HCT116 (cell line): ENCODE results near the gene GDE1. TPM values are rescaled to one million over a fixed set of nuclear protein-coding genes. Genes with fewer than 3 reads are reported as not detected.

Experiments used
- ATAC-seq: fragments of 200-7000 bp; cut with Tn5 transposase; 2 replicates; pipeline ENCODE4 v1.9.1; 2020; ENCODE audit warnings: mild to moderate bottlenecking, moderate library complexity
- BruUV-seq: library from RNA; stranded (reverse); fragments of 400-500 nt; replicated peaks from 2 replicates; lab custom pipeline; 2021; lab: Mats Ljungman, UMichigan
- CTCF ChIA-PET: fragments of 300-600 bp; sonication (Branson Sonifier 250); formaldehyde crosslinking; loops from one replicate; lab custom pipeline; 2021; ENCODE audit warnings: antibody characterized with exemption; lab: Charles Lee
- POLR2A ChIA-PET: fragments of 300-600, 350-600 bp; sonication (Branson Sonifier 250); formaldehyde crosslinking; loops from one replicate; lab custom pipeline; 2021; ENCODE audit warnings: antibody characterized with exemption; lab: Charles Lee
- RAD21 ChIA-PET, 2 experiments: fragments of 300-600 bp; sonication (Branson Sonifier 250); formaldehyde crosslinking; loops; one replicate each; lab custom pipeline; 2023; ENCODE audit warnings: low total read pairs in 2 of 2; ENCODE audit not compliant: uncharacterized antibody in 2 of 2, unreplicated experiment in 2 of 2, low non-redundant PET in 1 of 2; lab: Charles Lee
- DNase-seq: peaks from one replicate; pipeline ENCODE4 v3.0.0-alpha.2; 2010; ENCODE audit warnings: low read depth, low spot score
- H2AFZ ChIP-seq: fragments of 200-600 bp; shearing (Covaris generic), sonication (generic); 2 replicates; pipeline ENCODE4 v1.6.1; 2017; ENCODE audit warnings: low read depth, mixed run types, mixed read lengths, antibody characterized with exemption, low read length; ENCODE audit not compliant: poor library complexity, severe bottlenecking
- H3K27ac ChIP-seq: 2 replicates; pipeline ENCODE4 v1.5.1; 2012; ENCODE audit warnings: low read depth, low read length
- H3K27me3 ChIP-seq: fragments of 200-600 bp; sonication (generic); 2 replicates; pipeline ENCODE4 v1.6.1; 2016; ENCODE audit warnings: mixed run types, low read length, mixed read lengths; ENCODE audit not compliant: insufficient read depth
- H3K36me3 ChIP-seq, 2 experiments: fragments of 200-500 bp in 1 of 2; fragments of 200-600 bp in 1 of 2; sonication (Bioruptor generic) in 1 of 2; sonication (generic) in 1 of 2; 2 replicates each; pipeline versions ENCODE4 v1.5.1 to v1.6.1; 2014 to 2016; ENCODE audit warnings: low read length in 2 of 2, inconsistent platforms in 1 of 2, mixed read lengths in 1 of 2, mixed run types in 1 of 2; ENCODE audit not compliant: insufficient read depth in 2 of 2, control insufficient read depth in 1 of 2
- H3K4me1 ChIP-seq, 2 experiments: fragments of 200-600 bp in 1 of 2; sonication (generic) in 1 of 2; 2 replicates each; pipeline versions ENCODE4 v1.5.1 to v1.6.1; 2012 to 2017; ENCODE audit warnings: low read length in 2 of 2, inconsistent platforms in 1 of 2, mild to moderate bottlenecking in 1 of 2, mixed read lengths in 1 of 2, mixed run types in 1 of 2, moderate library complexity in 1 of 2; ENCODE audit not compliant: insufficient read depth in 2 of 2, control insufficient read depth in 1 of 2
- H3K4me2 ChIP-seq: fragments of 200-600 bp; sonication (generic); 2 replicates; pipeline ENCODE4 v1.6.1; 2017; ENCODE audit warnings: mixed run types, low read length, mixed read lengths
- H3K4me3 ChIP-seq, 2 experiments: fragments of 200-600 bp in 1 of 2; sonication (generic) in 1 of 2; replicated peaks in 1 of 2; 2 replicates each; pipeline ENCODE4 v1.5.1; 2011 to 2016; ENCODE audit warnings: low read length in 2 of 2, control low read depth in 1 of 2, low read depth in 1 of 2, mild to moderate bottlenecking in 1 of 2, mixed read lengths in 1 of 2, mixed run types in 1 of 2
- H3K79me2 ChIP-seq: fragments of 200-600 bp; sonication (generic); 2 replicates; pipeline ENCODE4 v1.6.1; 2017; ENCODE audit warnings: mild to moderate bottlenecking, mixed run types, low read length, moderate library complexity, mixed read lengths; ENCODE audit not compliant: insufficient read depth
- H3K9ac ChIP-seq: fragments of 200-600 bp; sonication (generic); 2 replicates; pipeline ENCODE4 v1.6.1; 2016; ENCODE audit warnings: low read length, mixed read lengths
- H3K9me2 ChIP-seq: fragments of 200-600 bp; sonication (generic), shearing (Covaris generic); 2 replicates; pipeline ENCODE4 v1.6.1; 2017; ENCODE audit warnings: mixed run types, mild to moderate bottlenecking, moderate library complexity; ENCODE audit not compliant: insufficient read depth
- H3K9me3 ChIP-seq, 2 experiments: fragments of 200-500 bp in 1 of 2; fragments of 200-600 bp in 1 of 2; sonication (Bioruptor generic) in 1 of 2; sonication (generic) in 1 of 2; 2 replicates each; pipeline ENCODE4 v1.6.1; 2014 to 2017; ENCODE audit warnings: low read length in 2 of 2, mixed read lengths in 2 of 2, inconsistent platforms in 1 of 2, low read depth in 1 of 2, mild to moderate bottlenecking in 1 of 2, mixed run types in 1 of 2, moderate library complexity in 1 of 2; ENCODE audit not compliant: control insufficient read depth in 1 of 2, insufficient read depth in 1 of 2
- H4K20me1 ChIP-seq: fragments of 200-600 bp; sonication (generic), shearing (Covaris generic); 2 replicates; pipeline ENCODE4 v1.6.1; 2017; ENCODE audit warnings: mixed run types, mild to moderate bottlenecking, moderate library complexity; ENCODE audit not compliant: insufficient read depth
- ATF3 ChIP-seq: IDR thresholded peaks from 2 replicates; pipeline ENCODE4 v1.6.1; 2012
- EZH2phosphoT487 ChIP-seq: fragments of 200-600 bp; IDR thresholded peaks from 2 replicates; pipeline ENCODE4 v1.6.1; 2018; ENCODE audit warnings: antibody characterized with exemption, borderline replicate concordance
- FOSL1 ChIP-seq: IDR thresholded peaks from 2 replicates; pipeline ENCODE4 v1.6.1; 2012; ENCODE audit warnings: low read depth
- JUND ChIP-seq: IDR thresholded peaks from 2 replicates; pipeline ENCODE4 v1.6.1; 2012
- MAX ChIP-seq: IDR thresholded peaks from 2 replicates; pipeline ENCODE4 v1.6.1; 2012
- POLR2AphosphoS5 ChIP-seq: IDR thresholded peaks from 2 replicates; pipeline ENCODE4 v1.6.1; 2011; ENCODE audit warnings: mild to moderate bottlenecking, low read depth, low read length, moderate library complexity
- RAD21 ChIP-seq: IDR thresholded peaks from 2 replicates; pipeline ENCODE4 v1.6.1; 2012; ENCODE audit warnings: low read depth, mild to moderate bottlenecking
- SIN3A ChIP-seq: IDR thresholded peaks from 2 replicates; pipeline ENCODE4 v1.6.1; 2012; ENCODE audit warnings: low read depth
- SP1 ChIP-seq: IDR thresholded peaks from 2 replicates; pipeline ENCODE4 v1.6.1; 2012; ENCODE audit warnings: low read depth
- SRF ChIP-seq: IDR thresholded peaks from 2 replicates; pipeline ENCODE4 v1.6.1; 2012; ENCODE audit warnings: low read depth
- YY1 ChIP-seq: IDR thresholded peaks from 2 replicates; pipeline ENCODE4 v1.6.1; 2011; ENCODE audit warnings: low read length, low read depth, moderate library complexity, mild to moderate bottlenecking; ENCODE audit not compliant: insufficient replicate concordance; ENCODE audit errors: extremely low read depth
- ZBTB33 ChIP-seq: IDR thresholded peaks from 2 replicates; pipeline ENCODE4 v1.6.1; 2011; ENCODE audit warnings: mild to moderate bottlenecking, low read length, moderate library complexity; ENCODE audit not compliant: insufficient replicate concordance; ENCODE audit errors: extremely low read depth
- intact Hi-C: fragments of 100-400 bp; cut with micrococcal nuclease; formaldehyde crosslinking; loops from 2 replicates; pipeline ENCODE4 v1.10.0; 2022
- total RNA-seq: library from RNA; stranded (reverse); gene quantifications from one replicate; pipeline ENCODE4 v1.2.1, GENCODE V29; 2021; ENCODE audit not compliant: unreplicated experiment

Gene GDE1
- total RNA-seq, 1 experiment from 2014 or later = 47.1 TPM

GRCh38 chr16:19505600-19506303 is 16.1 kb downstream of the GDE1 start:
- intact Hi-C loops = no loop called here

More at GRCh38 chr16:19505600-19506303, 16.1 kb downstream of the GDE1 start:
- DNase-seq = no peak
- Histone ChIP-seq H3K4me1 (peaks cover 3 to 7% of the 10 kb centered on the region in 2 experiments; a peak in 2 of 4 replicates), H3K4me3 (no peak overlapping the region), H3K9me3 (no peaks in the 10 kb centered on the region), H3K27me3 (no peaks in the 10 kb centered on the region), H3K79me2 (no peaks in the 10 kb centered on the region), H3K36me3 (peaks cover 15 to 45% of the 10 kb centered on the region in 2 experiments; a peak in 3 of 4 replicates), H3K27ac (no peak overlapping the region), H3K9ac (no peak overlapping the region), H4K20me1 (no peaks in the 10 kb centered on the region), H3K4me2 (no peak overlapping the region), H2AFZ (no peak overlapping the region), H3K9me2 (no peaks in the 10 kb centered on the region)
- POLR2A ChIA-PET = no interaction called here
- TF ChIP-seq ATF3 (no peak), SP1 (no peak), MAX (no peak), JUND (no peak), YY1 (no peak), POLR2AphosphoS5 (no peak), RAD21 (no peak), FOSL1 (no peak), SRF (no peak), SIN3A (no peak), EZH2phosphoT487 (no peak), ZBTB33 (no peak)
- CTCF ChIA-PET = interaction anchor here (2.0 kb wide), 1 partner anchor 117 kb away, joined by 6 read pairs; no protein-coding TSS in a partner anchor
- BruUV-seq = no TSS peak
- ATAC-seq = no peak
- RAD21 ChIA-PET = no interaction called here
